GM12872 (cell line): ENCODE data around the gene TMEM134.

Experiments
- TF ChIP-seq, protein P1 (sequence below): IDR thresholded peaks from 3 replicates; pipeline ENCODE4 v1.5.1; 2011; ENCODE audit warnings: low read depth, mild to moderate bottlenecking, low read length, moderate library complexity; ENCODE audit not compliant: insufficient read depth

Gene TMEM134

DNA sequence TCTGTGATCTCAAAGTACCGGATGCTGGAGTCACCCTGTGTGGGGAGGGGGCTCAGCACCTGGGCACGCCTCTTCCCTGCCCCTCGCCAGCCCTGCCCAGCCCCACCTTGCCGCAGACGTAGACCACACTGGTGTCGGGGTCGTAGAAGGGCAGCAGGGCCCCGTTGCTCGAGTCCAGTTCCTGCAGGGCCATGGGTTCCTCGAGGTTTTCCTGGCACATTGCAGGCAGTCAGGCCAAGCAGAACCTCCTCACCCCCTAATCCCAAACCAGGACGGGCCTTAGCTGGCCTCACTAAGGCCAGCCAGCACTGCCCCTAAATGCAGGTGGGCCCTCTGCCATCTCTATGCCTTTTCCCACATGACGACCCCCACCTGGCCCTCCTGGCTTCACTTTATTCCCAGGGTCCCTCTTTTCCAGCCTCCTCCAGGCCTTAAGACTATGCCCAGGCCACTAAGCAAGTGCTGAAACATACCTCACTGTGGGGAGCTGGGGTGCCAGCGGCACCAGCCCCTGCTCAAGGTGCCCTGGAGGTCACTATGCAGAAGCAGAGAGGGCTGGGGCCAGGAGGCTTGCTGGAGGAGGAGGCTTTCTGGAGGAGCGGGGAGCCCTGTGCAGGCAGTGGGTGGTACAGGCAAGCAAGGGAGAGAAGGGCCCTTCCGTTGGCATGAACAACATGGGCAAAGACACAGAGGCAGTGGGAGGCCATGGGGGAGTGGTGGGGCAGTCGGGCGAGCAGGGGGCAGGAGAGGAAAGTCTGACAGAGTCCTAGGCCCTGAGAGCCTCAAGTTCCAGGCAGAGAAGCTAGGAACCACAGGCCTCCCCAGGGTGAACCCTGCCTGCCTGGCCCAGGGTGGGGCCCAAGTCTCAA lies 28.6 kb downstream of the TMEM134 start:
- TF ChIP-seq, protein P1, sequence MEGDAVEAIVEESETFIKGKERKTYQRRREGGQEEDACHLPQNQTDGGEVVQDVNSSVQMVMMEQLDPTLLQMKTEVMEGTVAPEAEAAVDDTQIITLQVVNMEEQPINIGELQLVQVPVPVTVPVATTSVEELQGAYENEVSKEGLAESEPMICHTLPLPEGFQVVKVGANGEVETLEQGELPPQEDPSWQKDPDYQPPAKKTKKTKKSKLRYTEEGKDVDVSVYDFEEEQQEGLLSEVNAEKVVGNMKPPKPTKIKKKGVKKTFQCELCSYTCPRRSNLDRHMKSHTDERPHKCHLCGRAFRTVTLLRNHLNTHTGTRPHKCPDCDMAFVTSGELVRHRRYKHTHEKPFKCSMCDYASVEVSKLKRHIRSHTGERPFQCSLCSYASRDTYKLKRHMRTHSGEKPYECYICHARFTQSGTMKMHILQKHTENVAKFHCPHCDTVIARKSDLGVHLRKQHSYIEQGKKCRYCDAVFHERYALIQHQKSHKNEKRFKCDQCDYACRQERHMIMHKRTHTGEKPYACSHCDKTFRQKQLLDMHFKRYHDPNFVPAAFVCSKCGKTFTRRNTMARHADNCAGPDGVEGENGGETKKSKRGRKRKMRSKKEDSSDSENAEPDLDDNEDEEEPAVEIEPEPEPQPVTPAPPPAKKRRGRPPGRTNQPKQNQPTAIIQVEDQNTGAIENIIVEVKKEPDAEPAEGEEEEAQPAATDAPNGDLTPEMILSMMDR: no peak

- TF ChIP-seq, protein P1: 0 out of 3 replicates have a peak, but pooled peaks have one; percentile 28
These were observed 29.5 kb downstream of the TMEM134 start for GRCh38 chr11:67439321-67440228.

DNA sequence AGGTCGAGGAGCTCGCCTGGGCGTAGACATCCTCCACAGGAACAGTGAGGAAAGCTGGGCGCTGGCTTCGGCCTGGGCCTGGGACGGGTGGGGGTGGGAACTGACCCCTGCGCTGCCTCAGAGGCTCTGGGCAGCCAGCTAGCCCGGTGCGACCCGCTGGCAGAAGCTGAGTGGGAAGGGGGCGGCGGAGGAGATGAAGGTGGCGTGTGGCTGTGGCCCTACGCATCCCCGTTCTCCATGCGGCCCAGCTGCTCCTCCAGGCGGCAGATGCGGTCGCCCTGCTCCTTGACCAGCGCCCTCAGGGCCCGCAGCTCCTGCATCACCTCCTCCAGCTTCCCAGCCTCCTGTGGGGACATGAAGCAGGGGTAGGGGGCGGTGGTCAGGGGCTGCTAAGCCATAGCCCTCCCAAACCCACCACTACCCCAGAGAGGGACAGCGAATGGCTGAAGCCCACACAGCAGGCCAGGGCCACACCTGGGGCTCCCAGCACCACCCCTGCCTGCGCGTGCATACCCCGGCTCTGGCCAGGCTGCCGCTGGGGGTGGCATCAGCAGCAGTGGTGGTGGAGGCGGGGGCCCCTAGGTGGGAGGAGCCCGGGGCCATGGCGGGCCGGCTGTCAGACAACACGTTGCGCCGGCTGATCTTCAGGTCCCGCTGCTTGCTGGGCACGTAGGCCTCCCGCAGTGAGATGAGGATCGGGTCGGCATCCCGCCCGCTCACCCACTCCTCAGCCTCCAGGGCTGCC lies 30.7 kb downstream of the TMEM134 start:
- TF ChIP-seq, protein P1: no peak

- TF ChIP-seq, protein P1: no peak
These were observed 31.3 kb downstream of the TMEM134 start for GRCh38 chr11:67437809-67438157.

- TF ChIP-seq, protein P1: no peak
These were observed 31.8 kb downstream of the TMEM134 start, which contains the start of gene PTPRCAP for GRCh38 chr11:67437082-67437808. TSS of gene PTPRCAP (minus strand) at chr11:67437682. CDS start at chr11:67437619, 63 bp downstream.

GRCh38 chr11:67436459-67437081 lies 32.5 kb downstream of the TMEM134 start:
- TF ChIP-seq, protein P1: no peak
